HS-5 (cell line): Measurements from ENCODE around the gene ZCCHC8.
"Not testable (repeated sequence)": the region's sequence is repeated elsewhere in the genome, so short reads cannot be mapped to it uniquely, and the experiment has no call there.

Experiments used
- DNase-seq: peaks from one replicate; pipeline ENCODE4 v3.0.0-alpha.2; 2012; ENCODE audit warnings: low read depth

The ZCCHC8 gene

DNA sequence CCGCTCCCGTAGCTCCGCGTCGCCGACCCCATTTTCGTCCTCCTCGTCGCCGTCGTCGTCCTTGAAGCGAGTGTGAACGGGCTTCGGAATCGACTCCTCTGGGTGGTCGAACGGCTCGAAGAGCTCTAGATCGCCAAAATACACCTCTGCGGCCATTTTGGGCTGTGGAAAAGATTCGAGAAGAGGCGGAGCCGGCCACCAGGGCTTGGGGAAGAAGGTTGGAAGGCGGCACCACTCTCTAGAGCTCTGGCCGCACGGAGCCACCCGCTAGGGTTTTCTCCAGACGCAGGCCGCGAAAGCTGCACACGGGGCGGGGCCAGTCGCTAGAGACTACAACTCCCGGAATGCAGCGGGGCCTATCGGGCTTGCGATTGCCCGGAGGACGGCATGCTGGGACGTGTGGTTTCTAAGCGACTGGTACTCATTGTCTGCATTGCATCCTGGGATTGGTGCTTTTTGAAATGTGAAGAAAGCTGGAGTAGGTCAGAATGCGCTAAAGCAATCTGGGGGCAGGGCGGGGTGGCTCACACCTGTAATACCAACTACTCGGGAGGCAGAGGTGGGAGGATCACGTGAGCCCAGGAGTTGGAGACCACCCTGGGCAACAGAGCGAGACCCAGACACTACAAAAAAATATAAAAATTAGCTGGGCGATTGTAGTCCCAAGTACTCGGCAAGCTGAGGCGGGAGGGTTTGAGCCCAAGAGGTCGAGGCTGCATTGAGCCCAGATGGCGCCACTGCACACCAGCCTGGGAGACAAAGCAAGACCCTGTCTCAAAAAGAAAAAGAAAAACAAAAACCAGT is at the start of gene ZCCHC8:
Gene ZCCHC8, minus strand, starts transcription at position 248 of the 804 bp plus-strand sequence. Its CDS starts 92 bp downstream, at position 156.
- DNase-seq: peak; percentile 90

DNA sequence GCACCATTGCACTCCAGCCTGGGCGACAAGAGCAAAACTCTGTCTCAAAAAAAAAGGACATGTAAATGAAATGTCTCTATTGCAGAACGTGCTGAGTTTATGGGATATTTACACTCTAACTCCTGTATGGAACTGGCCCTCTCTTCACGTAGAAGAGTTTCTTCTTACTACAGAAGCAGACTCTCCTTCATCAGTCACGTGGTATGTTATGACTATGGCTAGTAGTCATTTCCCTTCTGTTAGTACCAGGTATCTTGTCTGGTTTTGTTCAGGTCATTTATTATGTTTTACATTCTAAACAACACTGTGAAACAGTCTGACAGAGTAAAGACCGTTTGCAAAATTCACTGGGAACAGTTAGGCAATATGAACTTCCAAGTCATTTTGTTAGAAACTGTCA is 46.6 kb upstream of the ZCCHC8 start:
- no peak for DNase-seq

GRCh38 chr12:122545855-122546254 is 45.1 kb upstream of the ZCCHC8 start:
- DNase-seq: no peak

DNA sequence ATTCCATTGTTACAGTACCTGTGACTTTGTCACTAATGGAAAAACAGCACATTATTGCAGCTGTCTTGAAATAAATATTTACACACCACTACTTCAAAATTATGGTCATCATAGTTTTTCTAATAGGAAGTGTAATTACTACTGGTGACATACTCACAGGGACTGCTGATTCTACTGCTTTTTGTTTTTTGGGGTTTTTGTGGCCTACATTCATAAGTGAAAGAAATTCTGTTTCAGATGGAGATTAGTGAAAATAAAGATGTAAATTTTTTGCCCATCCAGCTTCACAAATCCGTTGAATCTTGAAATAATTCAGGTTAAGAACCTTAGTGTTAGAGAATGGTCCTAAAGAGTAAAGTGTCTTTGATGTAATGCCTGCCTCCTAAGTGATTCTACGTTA is 43.8 kb upstream of the ZCCHC8 start:
- DNase-seq: no peak

DNA sequence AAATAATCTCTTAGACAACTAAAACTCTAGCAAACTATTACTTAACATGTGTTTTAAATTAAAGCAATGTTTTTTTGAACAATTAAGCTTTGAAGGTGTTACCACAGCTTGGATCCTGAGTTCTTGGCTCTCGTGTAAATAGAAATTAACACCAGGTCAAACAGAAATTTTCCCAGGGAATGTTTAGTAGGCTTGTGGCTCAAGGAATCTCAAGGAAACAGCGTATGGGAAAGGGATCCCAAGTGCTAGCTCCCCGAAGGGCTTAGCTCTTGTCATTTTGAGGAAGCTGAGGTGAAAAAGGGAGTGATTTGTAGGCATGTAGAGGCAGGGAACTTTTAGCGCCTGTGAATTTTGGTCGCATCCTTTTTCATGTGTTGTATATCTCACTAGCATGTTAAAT is 37.8 kb upstream of the ZCCHC8 start:
- DNase-seq: no peak

- no peak for DNase-seq
These were observed 36.3 kb upstream of the ZCCHC8 start for GRCh38 chr12:122537021-122537420.

- no peak for DNase-seq
These were observed 33.1 kb upstream of the ZCCHC8 start for GRCh38 chr12:122533856-122534255.

- no peak for DNase-seq
These were observed 28.3 kb upstream of the ZCCHC8 start for GRCh38 chr12:122528992-122529391.

GRCh38 chr12:122528582-122528981 is 27.9 kb upstream of the ZCCHC8 start:
- DNase-seq: no peak

- DNase-seq: no peak
These were observed 26.8 kb upstream of the ZCCHC8 start for GRCh38 chr12:122527478-122527944.

DNA sequence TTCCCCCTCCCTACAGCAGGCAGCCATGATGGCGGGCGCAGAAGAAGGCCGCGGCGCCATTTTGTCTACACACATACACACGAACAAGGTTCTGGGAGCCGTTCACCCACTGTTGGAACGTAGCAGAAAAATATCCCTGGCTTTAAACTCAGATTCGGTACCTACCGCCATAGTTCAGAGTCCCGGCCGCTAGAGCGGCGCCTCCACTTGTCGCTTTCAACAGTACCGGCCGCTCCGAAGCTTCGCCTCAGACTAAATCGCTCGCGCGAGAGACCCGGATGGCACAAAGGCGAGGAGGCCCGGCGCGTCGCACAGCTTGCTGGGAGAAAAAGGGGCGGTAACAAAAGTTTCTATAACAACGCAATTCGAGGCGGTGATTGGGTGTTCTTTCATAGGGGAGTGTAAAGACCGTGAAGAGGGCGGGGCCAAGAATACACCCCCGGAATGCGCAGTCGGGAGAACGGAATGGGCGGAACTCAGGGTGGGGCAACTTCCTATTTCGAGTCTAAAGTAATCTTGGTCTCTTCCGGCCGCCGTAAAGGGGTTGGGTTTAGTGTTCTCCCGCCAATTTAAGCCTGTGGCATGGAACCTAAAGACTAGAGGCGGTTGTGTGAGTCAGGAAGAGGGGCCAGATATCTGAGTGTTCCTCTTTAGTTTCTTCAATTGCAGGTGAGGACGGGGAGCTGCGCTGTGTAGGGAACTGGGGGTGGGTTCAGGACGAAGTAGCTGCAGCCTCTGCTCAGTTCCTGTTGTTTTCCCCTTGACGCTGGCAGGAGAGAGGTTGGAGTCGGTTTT is 26.1 kb upstream of the ZCCHC8 start, which contains the start of the genes KNTC1 and RSRC2:
Gene KNTC1, plus strand, starts transcription at position 567 of the 795 bp plus-strand sequence. CDS start 2,815 bp downstream, outside the sequence.
Gene RSRC2, minus strand, starts transcription at position 254 of the 795 bp plus-strand sequence. Its CDS starts 83 bp downstream, at position 171.
- peak; percentile 99 for DNase-seq

- DNase-seq: no peak
These were observed 23.4 kb upstream of the ZCCHC8 start for GRCh38 chr12:122523846-122524718.

DNA sequence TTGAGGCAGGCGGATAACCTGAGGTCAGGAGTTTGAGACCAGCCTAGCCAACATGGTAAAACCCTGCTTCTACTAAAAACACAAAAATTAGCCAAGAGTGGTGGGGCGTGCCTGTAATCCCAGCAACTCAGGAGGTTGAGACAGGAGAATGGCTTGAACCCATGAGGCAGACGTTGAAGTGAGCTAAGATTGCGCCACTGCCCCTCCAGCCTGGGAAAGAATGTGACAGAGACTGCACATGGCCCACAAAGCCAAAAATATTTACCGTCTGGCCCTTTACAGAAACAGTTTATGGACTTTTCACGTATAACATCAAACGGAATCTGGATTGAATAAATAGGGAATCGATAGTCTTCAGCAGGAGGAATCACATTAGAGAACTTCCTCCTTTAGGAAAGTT is 22.5 kb upstream of the ZCCHC8 start:
- no peak for DNase-seq

DNA sequence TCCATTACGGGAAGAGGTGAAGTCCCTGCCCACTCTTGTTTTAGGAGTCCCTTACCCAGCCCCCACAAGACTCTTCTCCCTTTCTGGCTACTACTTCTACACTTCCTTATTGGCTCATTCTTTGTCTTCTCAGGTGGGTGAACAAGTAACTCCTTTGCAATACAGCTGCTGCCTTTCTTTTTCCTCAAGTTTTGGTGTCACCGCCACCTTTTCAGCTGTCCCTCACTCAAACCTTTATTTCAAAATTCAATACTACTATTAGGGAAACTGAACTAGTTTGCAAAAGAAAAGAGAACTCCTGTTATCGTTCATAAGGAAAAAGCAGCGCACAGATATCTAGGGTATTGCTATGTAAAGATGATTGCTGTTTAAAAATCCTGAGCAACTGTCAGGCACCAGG is 19.9 kb upstream of the ZCCHC8 start:
- no peak for DNase-seq

GRCh38 chr12:122519418-122519817 is 18.7 kb upstream of the ZCCHC8 start:
- DNase-seq: no peak

DNA sequence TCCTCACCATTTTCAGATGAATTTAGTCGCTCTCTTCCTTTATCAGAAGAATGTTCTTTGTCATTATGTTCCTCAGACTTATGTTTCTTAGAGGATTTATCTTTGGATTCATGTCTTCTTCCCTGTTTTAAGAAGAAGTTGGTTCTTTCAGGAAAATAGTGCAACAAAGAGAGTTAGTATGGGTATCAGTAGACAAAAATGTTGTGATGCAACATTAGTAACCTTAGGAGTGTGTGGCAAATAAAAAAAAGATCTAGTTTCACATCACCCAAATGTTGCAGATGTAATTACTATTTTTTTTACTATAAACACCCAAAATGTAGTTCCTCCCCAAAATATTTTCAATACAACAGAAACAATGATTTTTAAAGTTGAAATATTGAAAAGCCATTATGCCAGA is 18.2 kb upstream of the ZCCHC8 start:
- DNase-seq: no peak

DNA sequence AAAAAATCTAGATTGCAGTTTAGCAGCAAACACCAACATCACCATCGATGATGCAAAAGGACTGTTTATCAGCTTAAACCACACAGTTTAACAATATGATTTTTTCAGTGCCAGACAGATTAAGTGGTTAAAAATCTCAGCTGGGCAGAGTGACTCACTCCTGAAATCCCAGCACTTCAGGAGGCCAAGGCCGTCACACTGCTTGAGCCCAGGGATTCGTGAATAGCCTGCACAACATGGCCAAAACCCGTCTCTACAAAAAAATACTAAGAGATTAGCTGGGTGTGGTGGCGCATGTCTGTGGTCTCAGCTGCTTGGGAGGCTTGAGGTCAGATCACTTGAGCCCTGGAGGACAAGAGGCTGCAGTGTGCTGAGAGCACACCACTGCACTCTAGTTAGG is 17.1 kb upstream of the ZCCHC8 start:
- peak; percentile 90 for DNase-seq

GRCh38 chr12:122516544-122517361 is 16.0 kb upstream of the ZCCHC8 start:
- no peak for DNase-seq

- no peak for DNase-seq
These were observed 14.5 kb upstream of the ZCCHC8 start for GRCh38 chr12:122515275-122515674.

DNA sequence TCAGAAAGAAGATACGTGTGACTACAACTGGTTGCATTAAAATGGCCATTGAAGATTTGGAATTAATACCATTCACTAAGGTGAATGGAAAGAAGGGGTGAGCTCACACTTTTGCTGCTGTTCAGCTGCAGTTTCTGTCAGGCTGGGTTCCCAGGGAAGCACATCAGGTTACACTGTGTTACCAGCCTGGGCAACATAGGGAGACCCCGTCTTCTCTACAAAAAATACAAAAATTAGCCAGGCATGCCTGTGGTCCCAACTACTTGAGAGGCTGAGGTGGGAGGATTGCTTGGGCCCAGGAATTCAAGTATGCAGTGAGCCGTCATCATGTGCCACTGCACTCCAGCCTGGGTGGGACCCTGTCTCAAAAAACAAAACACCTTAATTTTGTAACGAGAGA is 12.9 kb upstream of the ZCCHC8 start:
- no peak for DNase-seq

DNA sequence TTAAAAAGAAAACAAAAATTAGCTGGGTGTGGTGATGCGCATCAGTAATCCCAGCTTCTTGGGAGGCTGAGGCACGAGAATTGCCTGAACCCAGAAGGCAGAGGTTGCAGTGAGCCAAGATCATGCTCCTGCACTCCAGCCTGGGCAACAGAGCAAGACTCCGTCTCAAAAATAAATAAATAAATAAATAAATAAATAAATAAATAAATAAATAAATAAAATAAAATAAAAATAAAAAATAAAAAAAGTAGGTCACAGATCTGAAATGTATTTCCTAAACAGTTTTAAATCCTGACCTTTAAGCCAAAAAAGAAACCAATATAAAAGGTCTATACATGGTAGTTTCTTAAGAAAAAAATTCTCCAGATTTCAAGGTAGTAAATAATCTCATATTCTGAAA is 12.3 kb upstream of the ZCCHC8 start:
- DNase-seq: not testable (repeated sequence)
